Measurements from ENCODE around the gene ERO1B. TPM values are rescaled to one million over a fixed set of nuclear protein-coding genes. Genes with fewer than 3 reads are reported as not detected.

ERO1B gene
- total RNA-seq, 4 donors from 2014 or later: 29.8 to 60.1 (median 38.3) TPM

DNA sequence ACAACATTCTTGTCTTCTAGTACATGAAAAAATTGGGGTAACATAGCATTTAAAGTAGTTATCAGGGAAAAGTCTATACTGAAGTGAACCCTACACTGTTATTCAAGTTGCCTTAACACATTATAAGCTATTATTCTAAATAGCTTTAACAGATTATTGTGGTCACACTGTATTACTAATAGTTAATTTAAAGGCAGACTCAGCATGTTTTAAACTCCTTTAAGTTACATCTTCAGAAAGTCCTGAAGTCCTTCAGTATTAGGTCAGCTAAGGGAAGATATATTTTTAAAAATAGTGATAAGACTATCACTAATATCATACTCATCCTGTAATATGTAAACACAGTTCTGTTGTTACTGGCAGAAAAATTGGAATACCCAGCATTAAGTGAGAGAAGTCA is 72.0 kb downstream of the ERO1B start:
- Histone ChIP-seq H3K4me1 (no peaks in the 10 kb centered on the region), H3K36me3 (no peaks in the 10 kb centered on the region), H3K27ac (no peak overlapping the region), H3K9me3 (no peaks in the 10 kb centered on the region), H3K27me3 (no peaks in the 10 kb centered on the region), H3K4me3 (replicated peaks in 1 of 3) (no peak overlapping the region)
- no peak for DNase-seq
- intact Hi-C loops (cut with DNase I): no loop called here
- no peak for TF ChIP-seq POLR2A (IDR thresholded peaks at IDR 0.05)
- TF ChIP-seq, protein P1, sequence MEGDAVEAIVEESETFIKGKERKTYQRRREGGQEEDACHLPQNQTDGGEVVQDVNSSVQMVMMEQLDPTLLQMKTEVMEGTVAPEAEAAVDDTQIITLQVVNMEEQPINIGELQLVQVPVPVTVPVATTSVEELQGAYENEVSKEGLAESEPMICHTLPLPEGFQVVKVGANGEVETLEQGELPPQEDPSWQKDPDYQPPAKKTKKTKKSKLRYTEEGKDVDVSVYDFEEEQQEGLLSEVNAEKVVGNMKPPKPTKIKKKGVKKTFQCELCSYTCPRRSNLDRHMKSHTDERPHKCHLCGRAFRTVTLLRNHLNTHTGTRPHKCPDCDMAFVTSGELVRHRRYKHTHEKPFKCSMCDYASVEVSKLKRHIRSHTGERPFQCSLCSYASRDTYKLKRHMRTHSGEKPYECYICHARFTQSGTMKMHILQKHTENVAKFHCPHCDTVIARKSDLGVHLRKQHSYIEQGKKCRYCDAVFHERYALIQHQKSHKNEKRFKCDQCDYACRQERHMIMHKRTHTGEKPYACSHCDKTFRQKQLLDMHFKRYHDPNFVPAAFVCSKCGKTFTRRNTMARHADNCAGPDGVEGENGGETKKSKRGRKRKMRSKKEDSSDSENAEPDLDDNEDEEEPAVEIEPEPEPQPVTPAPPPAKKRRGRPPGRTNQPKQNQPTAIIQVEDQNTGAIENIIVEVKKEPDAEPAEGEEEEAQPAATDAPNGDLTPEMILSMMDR (IDR thresholded peaks at IDR 0.05): no peak

DNA sequence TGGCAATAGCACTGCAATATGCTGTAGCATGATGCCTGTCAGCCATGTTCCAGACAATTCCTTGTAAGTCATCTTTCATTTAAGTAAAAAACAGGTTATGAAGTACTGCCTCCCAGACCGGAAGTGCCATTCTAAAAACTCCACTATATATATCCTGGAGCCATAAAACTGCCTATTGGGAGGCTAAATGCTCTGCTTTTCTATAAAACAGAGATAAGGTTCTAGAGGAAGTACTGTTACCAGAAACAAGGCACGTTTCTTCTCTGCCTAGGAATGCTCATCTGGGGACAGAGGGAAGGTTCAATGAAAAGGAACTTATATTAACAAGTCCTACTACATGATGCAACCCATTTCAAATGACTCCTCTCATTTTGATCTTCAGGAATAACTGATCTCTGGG is 72.6 kb downstream of the ERO1B start:
- Histone ChIP-seq H3K27me3 (no peaks in the 10 kb centered on the region), H3K9me3 (no peaks in the 10 kb centered on the region), H3K36me3 (no peaks in the 10 kb centered on the region), H3K4me3 (replicated peaks in 1 of 3) (no peak overlapping the region), H3K4me1 (no peaks in the 10 kb centered on the region), H3K27ac (no peak overlapping the region)
- 69 to 73% methylated on average over 2 of the region's 2 CpGs for WGBS, 2 donors
- intact Hi-C loops (cut with DNase I): no loop called here
- TF ChIP-seq POLR2A (IDR thresholded peaks at IDR 0.05): no peak
- TF ChIP-seq, protein P1 (IDR thresholded peaks at IDR 0.05): no peak
- no peak for DNase-seq

DNA sequence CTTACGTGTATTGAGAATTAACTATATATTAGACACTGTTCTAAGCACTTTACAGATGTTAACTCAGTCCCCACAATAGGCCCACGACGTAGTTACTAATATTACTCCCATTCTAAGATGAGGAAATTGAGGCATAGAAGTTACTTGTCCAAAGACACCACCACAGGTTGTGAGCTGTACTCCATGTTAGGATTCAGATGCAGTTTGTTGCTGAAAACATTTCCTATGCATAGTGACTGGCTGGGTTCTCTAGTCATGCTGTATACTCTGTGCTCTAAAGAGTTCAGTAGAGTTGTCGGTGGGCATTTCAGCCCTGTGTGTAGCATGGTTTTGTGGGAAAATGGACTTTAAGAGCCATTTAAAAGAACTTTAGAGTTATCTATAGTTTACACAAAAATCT is 74.2 kb downstream of the ERO1B start:
- H3K27me3 ChIP-seq: no peaks in the 10 kb centered on the region
- 97 to 100% methylated on average over 4 of the region's 4 CpGs for WGBS, 2 donors
- intact Hi-C loops (cut with DNase I): no loop called here
- H3K4me1 ChIP-seq: no peaks in the 10 kb centered on the region
- TF ChIP-seq, protein P1 (IDR thresholded peaks at IDR 0.05): no peak
- no peak for TF ChIP-seq POLR2A (IDR thresholded peaks at IDR 0.05)
- H3K36me3 ChIP-seq: no peaks in the 10 kb centered on the region
- H3K9me3 ChIP-seq: no peaks in the 10 kb centered on the region
- H3K27ac ChIP-seq: no peak overlapping the region
- DNase-seq: no peak
- no peak overlapping the region for H3K4me3 ChIP-seq (replicated peaks in 1 of 3)

DNA sequence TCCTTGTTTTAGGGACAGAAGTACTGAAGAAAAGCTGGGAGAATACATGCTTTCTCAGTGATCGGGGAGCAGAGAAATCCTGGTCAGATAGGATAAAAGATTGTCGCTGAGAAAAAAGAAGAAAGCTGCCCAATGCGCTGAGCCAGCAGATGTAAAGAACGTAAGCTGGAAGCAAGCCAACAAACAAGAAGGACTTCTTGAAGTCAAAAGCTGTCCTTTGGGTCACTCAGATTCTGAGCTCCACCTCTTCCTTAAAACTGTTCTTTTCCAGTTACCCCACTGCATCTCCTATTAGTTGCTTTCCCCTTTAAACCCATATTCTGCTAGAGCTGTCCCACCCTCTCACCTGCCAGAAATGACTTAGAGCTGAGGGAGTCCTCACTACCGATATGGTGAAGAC is 74.6 kb downstream of the ERO1B start:
- no peak for TF ChIP-seq POLR2A (IDR thresholded peaks at IDR 0.05)
- TF ChIP-seq, protein P1 (IDR thresholded peaks at IDR 0.05): no peak
- DNase-seq: peak in 1 of 2 donors; percentile 2
- no peaks in the 10 kb centered on the region for H3K9me3 ChIP-seq
- no peaks in the 10 kb centered on the region for H3K36me3 ChIP-seq
- H3K4me1 ChIP-seq: no peaks in the 10 kb centered on the region
- H3K27me3 ChIP-seq: no peaks in the 10 kb centered on the region
- intact Hi-C loops (cut with DNase I): no loop called here
- no peak overlapping the region for H3K27ac ChIP-seq
- WGBS, 2 donors: 36 to 41% methylated on average over 5 of the region's 5 CpGs
- H3K4me3 ChIP-seq (replicated peaks in 1 of 3): no peak overlapping the region

DNA sequence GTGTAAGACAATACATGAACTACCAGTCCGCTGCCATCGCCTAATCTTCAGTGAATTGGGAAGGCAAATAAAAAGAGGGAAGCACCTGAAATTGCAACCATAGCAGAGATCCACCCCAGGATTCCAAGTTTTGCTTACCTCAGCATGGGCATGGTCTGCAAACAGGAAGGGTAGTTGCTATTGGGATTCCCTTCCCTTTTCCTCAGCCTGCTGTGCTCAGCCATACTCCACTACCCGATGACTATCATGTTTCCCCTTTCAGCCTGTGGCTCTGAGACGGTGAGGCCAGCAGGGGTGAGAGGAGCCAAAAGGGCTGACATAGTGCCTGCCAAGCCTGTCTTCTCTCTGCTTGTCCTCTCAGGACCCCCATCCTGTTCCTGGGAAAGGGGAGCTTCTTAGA is 75.2 kb downstream of the ERO1B start:
- Histone ChIP-seq H3K9me3 (no peaks in the 10 kb centered on the region), H3K36me3 (no peaks in the 10 kb centered on the region), H3K27me3 (no peaks in the 10 kb centered on the region), H3K27ac (no peak overlapping the region), H3K4me1 (no peaks in the 10 kb centered on the region), H3K4me3 (replicated peaks in 1 of 3) (no peak overlapping the region)
- WGBS, 2 donors: 63 to 67% methylated on average over 4 of the region's 4 CpGs
- DNase-seq: no peak
- TF ChIP-seq POLR2A (IDR thresholded peaks at IDR 0.05): no peak
- TF ChIP-seq, protein P1 (IDR thresholded peaks at IDR 0.05): no peak
- intact Hi-C loops (cut with DNase I): no loop called here

Measured in thyroid gland (tissue), 4 donors.